Measurements from ENCODE around the gene S1PR1. TPM values are rescaled to one million over a fixed set of nuclear protein-coding genes. Genes with fewer than 3 reads are reported as not detected.
"Not testable (repeated sequence)": the region's sequence is repeated elsewhere in the genome, so short reads cannot be mapped to it uniquely, and the experiment has no call there.

Gene S1PR1
- total RNA-seq, 1 donor from 2014 or later = 8.7 TPM

- Histone ChIP-seq H4K20me1 (ENCODE audit: low read depth) (no peaks in the 10 kb centered on the region), H3K4me3 (no peak overlapping the region), H2AFZ (replicated peaks) (peak overlapping the region; percentile 59), H3K4me2 (no peak overlapping the region), H3K9ac (no peak overlapping the region), H3F3A (ENCODE audit: low read depth) (no peaks in the 10 kb centered on the region), H3K9me3 (ENCODE audit: low read depth) (peaks cover 4% of the 10 kb centered on the region), H3K27ac (no peak overlapping the region), H3K27me3 (no peaks in the 10 kb centered on the region), H3K36me3 (no peaks in the 10 kb centered on the region), H3K79me2 (ENCODE audit: low read depth) (no peaks in the 10 kb centered on the region), H3K4me1 (no peaks in the 10 kb centered on the region)
- Mint-ChIP-seq H3K4me3 (no peak overlapping the region), H3K36me3 (no peaks in the 10 kb centered on the region), H3K4me1 (peaks cover 3% of the 10 kb centered on the region), H3K27ac (no peak overlapping the region), H3K27me3 (ENCODE audit: insufficient read depth, low read depth) (no peaks in the 10 kb centered on the region), H3K9me3 (peaks cover 11% of the 10 kb centered on the region)
- no peak for DNase-seq (ENCODE audit: low spot score)
- TF ChIP-seq EZH2phosphoT487 (IDR thresholded peaks at IDR 0.05) = no peak
- no peak for TF ChIP-seq CTCF (IDR thresholded peaks at IDR 0.05)
- no peak for TF ChIP-seq EZH2 (IDR thresholded peaks at IDR 0.05)
Observed at GRCh38 chr1:101228424-101229134, 8.2 kb upstream of the S1PR1 start.

DNA sequence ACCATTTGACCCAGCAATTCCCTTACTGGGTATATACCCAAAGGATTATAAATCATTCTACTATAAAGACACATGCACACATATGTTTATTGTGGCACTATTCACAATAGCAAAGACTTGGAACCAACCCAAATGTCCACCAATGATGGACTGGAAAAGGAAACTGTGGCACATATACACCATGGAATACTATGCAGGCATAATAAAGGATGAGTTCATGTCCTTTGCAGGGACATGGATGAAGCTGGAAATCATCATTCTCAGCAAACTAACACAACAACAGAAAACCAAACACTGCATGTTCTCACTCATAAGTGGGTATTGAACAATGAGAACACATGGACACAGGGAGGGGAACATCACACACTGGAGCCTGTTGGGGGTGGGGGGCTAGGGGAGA lies 4.6 kb upstream of the S1PR1 start:
- H3K4me3 Mint-ChIP-seq, H3K27ac Mint-ChIP-seq: not testable (repeated sequence)

GRCh38 chr1:101233495-101233894 lies 3.3 kb upstream of the S1PR1 start:
- no peaks in the 10 kb centered on the region for H3K36me3 ChIP-seq
- TF ChIP-seq EZH2phosphoT487 (IDR thresholded peaks at IDR 0.05) (no peak), CTCF (IDR thresholded peaks at IDR 0.05) (no peak), EZH2 (IDR thresholded peaks at IDR 0.05) (no peak)
- H3K79me2 ChIP-seq (ENCODE audit: low read depth) = no peaks in the 10 kb centered on the region
- H3K4me2 ChIP-seq = no peak overlapping the region
- peaks cover 27% of the 10 kb centered on the region for H3K27me3 ChIP-seq
- no peak overlapping the region for H3K9ac ChIP-seq
- no peak overlapping the region for H3K4me3 Mint-ChIP-seq
- H3K36me3 Mint-ChIP-seq = no peaks in the 10 kb centered on the region
- no peak overlapping the region for H3K27ac Mint-ChIP-seq
- H3K9me3 Mint-ChIP-seq = peaks cover 11% of the 10 kb centered on the region
- H2AFZ ChIP-seq (replicated peaks) = no peak overlapping the region
- H4K20me1 ChIP-seq (ENCODE audit: low read depth) = no peaks in the 10 kb centered on the region
- H3K9me3 ChIP-seq (ENCODE audit: low read depth) = no peaks in the 10 kb centered on the region
- peaks cover 23% of the 10 kb centered on the region for H3K4me1 Mint-ChIP-seq
- no peak overlapping the region for H3K4me3 ChIP-seq
- peaks cover 2% of the 10 kb centered on the region for H3K27me3 Mint-ChIP-seq (ENCODE audit: insufficient read depth, low read depth)
- no peak overlapping the region for H3K27ac ChIP-seq
- peaks cover 32% of the 10 kb centered on the region for H3F3A ChIP-seq (ENCODE audit: low read depth)
- no peak for DNase-seq (ENCODE audit: low spot score)
- peaks cover 13% of the 10 kb centered on the region for H3K4me1 ChIP-seq

More for the DNA sequence above, 4.6 kb upstream of the S1PR1 start:
- Mint-ChIP-seq H3K4me1 (peaks cover 20% of the 10 kb centered on the region), H3K9me3 (peaks cover 11% of the 10 kb centered on the region)
- not testable (repeated sequence) for H3K27ac ChIP-seq; H3K36me3 Mint-ChIP-seq; H3K4me1 ChIP-seq; H4K20me1 ChIP-seq (ENCODE audit: low read depth); H2AFZ ChIP-seq (replicated peaks); H3K4me3 ChIP-seq; H3K9ac ChIP-seq; DNase-seq (ENCODE audit: low spot score); H3K4me2 ChIP-seq; H3K9me3 ChIP-seq (ENCODE audit: low read depth); H3K27me3 Mint-ChIP-seq (ENCODE audit: insufficient read depth, low read depth); H3K36me3 ChIP-seq; H3K79me2 ChIP-seq (ENCODE audit: low read depth)
- Histone ChIP-seq H3K27me3 (peaks cover 16% of the 10 kb centered on the region), H3F3A (ENCODE audit: low read depth) (peaks cover 27% of the 10 kb centered on the region)

- H3K79me2 ChIP-seq (ENCODE audit: low read depth) = no peaks in the 10 kb centered on the region
- peak overlapping the region; percentile 92 for H2AFZ ChIP-seq (replicated peaks)
- H3K36me3 Mint-ChIP-seq = peaks cover 17% of the 10 kb centered on the region
- TF ChIP-seq EZH2phosphoT487 (IDR thresholded peaks at IDR 0.05) (no peak), CTCF (IDR thresholded peaks at IDR 0.05) (no peak), EZH2 (IDR thresholded peaks at IDR 0.05) (no peak)
- H3K9me3 ChIP-seq (ENCODE audit: low read depth) = no peaks in the 10 kb centered on the region
- peak overlapping the region; percentile 92 for H3K4me3 ChIP-seq
- H3K9ac ChIP-seq = no peak overlapping the region
- peak overlapping the region; percentile 97 for H3K4me3 Mint-ChIP-seq
- peaks cover 27% of the 10 kb centered on the region for H3K27me3 ChIP-seq
- peaks cover 32% of the 10 kb centered on the region for H3F3A ChIP-seq (ENCODE audit: low read depth)
- H3K27ac Mint-ChIP-seq = peak overlapping the region; percentile 97
- peak overlapping the region; percentile 98 for H3K4me2 ChIP-seq
- peaks cover 37% of the 10 kb centered on the region for H3K4me1 Mint-ChIP-seq
- H3K9me3 Mint-ChIP-seq = peaks cover 11% of the 10 kb centered on the region
- peaks cover 4% of the 10 kb centered on the region for H4K20me1 ChIP-seq (ENCODE audit: low read depth)
- H3K27me3 Mint-ChIP-seq (ENCODE audit: insufficient read depth, low read depth) = peaks cover 2% of the 10 kb centered on the region
- no peaks in the 10 kb centered on the region for H3K36me3 ChIP-seq
- peak; percentile 28 for DNase-seq (ENCODE audit: low spot score)
- no peak overlapping the region for H3K27ac ChIP-seq
- peaks cover 14% of the 10 kb centered on the region for H3K4me1 ChIP-seq
Observed at GRCh38 chr1:101235216-101235695, 1.6 kb upstream of the S1PR1 start.
